ENCODE data around the gene ADAMTS13.

- no peak for TF ChIP-seq CTCF (IDR thresholded peaks at IDR 0.05; ENCODE audit: low read depth, low read length, missing input control)
- TF ChIP-seq TAF1 (conservative IDR thresholded peaks at IDR 0.05), result no peak
- no peak for TF ChIP-seq RAD21 (IDR thresholded peaks at IDR 0.05)
- TF ChIP-seq ZBTB33 (IDR thresholded peaks at IDR 0.05), result no peak
- TF ChIP-seq, protein P1, sequence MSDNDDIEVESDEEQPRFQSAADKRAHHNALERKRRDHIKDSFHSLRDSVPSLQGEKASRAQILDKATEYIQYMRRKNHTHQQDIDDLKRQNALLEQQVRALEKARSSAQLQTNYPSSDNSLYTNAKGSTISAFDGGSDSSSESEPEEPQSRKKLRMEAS (IDR thresholded peaks at IDR 0.05), result no peak
- TF ChIP-seq SP1 (IDR thresholded peaks at IDR 0.05), result no peak
- TF ChIP-seq, protein P2, sequence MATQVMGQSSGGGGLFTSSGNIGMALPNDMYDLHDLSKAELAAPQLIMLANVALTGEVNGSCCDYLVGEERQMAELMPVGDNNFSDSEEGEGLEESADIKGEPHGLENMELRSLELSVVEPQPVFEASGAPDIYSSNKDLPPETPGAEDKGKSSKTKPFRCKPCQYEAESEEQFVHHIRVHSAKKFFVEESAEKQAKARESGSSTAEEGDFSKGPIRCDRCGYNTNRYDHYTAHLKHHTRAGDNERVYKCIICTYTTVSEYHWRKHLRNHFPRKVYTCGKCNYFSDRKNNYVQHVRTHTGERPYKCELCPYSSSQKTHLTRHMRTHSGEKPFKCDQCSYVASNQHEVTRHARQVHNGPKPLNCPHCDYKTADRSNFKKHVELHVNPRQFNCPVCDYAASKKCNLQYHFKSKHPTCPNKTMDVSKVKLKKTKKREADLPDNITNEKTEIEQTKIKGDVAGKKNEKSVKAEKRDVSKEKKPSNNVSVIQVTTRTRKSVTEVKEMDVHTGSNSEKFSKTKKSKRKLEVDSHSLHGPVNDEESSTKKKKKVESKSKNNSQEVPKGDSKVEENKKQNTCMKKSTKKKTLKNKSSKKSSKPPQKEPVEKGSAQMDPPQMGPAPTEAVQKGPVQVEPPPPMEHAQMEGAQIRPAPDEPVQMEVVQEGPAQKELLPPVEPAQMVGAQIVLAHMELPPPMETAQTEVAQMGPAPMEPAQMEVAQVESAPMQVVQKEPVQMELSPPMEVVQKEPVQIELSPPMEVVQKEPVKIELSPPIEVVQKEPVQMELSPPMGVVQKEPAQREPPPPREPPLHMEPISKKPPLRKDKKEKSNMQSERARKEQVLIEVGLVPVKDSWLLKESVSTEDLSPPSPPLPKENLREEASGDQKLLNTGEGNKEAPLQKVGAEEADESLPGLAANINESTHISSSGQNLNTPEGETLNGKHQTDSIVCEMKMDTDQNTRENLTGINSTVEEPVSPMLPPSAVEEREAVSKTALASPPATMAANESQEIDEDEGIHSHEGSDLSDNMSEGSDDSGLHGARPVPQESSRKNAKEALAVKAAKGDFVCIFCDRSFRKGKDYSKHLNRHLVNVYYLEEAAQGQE (IDR thresholded peaks at IDR 0.05), result no peak
Measured at GRCh38 chr9:133457748-133458147, 35.6 kb downstream of the ADAMTS13 start.

Measured in liver (tissue), 3 donors.